ENCODE results near the gene PRG2. TPM values are rescaled to one million over a fixed set of nuclear protein-coding genes. Genes with fewer than 3 reads are reported as not detected.
"Not testable (repeated sequence)": the region's sequence is repeated elsewhere in the genome, so short reads cannot be mapped to it uniquely, and the experiment has no call there.

The PRG2 gene
- total RNA-seq, 1 donor from 2014 or later, result not detected

DNA sequence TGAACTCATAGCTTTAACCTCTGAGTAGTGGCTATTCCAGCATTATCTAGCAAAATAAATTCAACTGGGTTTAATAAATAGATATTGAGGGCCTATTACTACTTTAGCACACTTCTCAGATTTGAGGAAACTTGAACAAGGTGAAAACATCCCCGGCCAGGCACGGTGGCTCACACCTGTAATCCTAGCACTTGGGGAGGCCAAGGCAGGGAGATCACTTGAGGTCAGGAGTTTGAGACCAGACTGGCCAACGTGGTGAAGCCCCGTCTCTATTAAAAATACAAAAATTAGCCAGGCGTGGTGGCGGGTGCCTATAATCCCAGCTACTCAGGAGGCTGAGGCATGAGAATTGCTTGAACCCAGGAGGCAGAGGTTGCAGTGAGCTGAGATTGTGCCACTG is 53.6 kb downstream of the PRG2 start:
- DNase-seq; intact Hi-C loops (cut with micrococcal nuclease); ATAC-seq: not testable (repeated sequence)

Other genes starting within 250 kb of the PRG2 start
- gene LRRC55, start 208.7 kb downstream of the PRG2 start, total RNA-seq, result 0.35 TPM
- gene APLNR, start 153.4 kb downstream of the PRG2 start, total RNA-seq, result 21.0 TPM
- 44.4 TPM for gene TNKS1BP1, start 65.7 kb downstream of the PRG2 start, total RNA-seq
- gene SSRP1, start 54.8 kb downstream of the PRG2 start, total RNA-seq, result 38.4 TPM
- gene P2RX3, start 52.3 kb downstream of the PRG2 start, total RNA-seq, result 4.5 TPM
- not detected for gene PRG3, start 9.5 kb downstream of the PRG2 start, total RNA-seq
- 20.6 TPM for gene SLC43A3, start 36.5 kb upstream of the PRG2 start, total RNA-seq
- gene RTN4RL2, start 69.9 kb upstream of the PRG2 start, total RNA-seq, result 1.0 TPM
- gene SLC43A1, start 125.1 kb upstream of the PRG2 start, total RNA-seq, result 4.5 TPM
- gene TIMM10, start 140.1 kb upstream of the PRG2 start, total RNA-seq, result 56.7 TPM
- gene SMTNL1, start 146.9 kb upstream of the PRG2 start, total RNA-seq, result not detected
- 18.0 TPM for gene UBE2L6, start 177.0 kb upstream of the PRG2 start, total RNA-seq
- 121 TPM for gene SERPING1, start 207.0 kb upstream of the PRG2 start, total RNA-seq

All from left ventricle myocardium superior (tissue), 1 donor.